Endothelial cell of umbilical vein (primary cell): ENCODE data around the gene PALD1.

Experiments used
- CTCF ChIP-seq, 2 donors: IDR thresholded peaks; 1 replicate in 1 of 2; 2 replicates in 1 of 2; pipeline ENCODE4 v1.5.1; 2011; ENCODE audit warnings: low read length in 2 of 2, mild to moderate bottlenecking in 2 of 2, moderate library complexity in 2 of 2, control low read depth in 1 of 2, inconsistent platforms in 1 of 2, low read depth in 1 of 2; ENCODE audit not compliant: insufficient read depth in 1 of 2; ENCODE audit errors: extremely low read depth in 1 of 2
- POLR2A ChIP-seq: IDR thresholded peaks from 2 replicates; pipeline ENCODE4 v1.6.1; 2012; ENCODE audit warnings: low read depth, mild to moderate bottlenecking, control low read depth, low read length

- TF ChIP-seq POLR2A, result no peak
- peak; percentile 87 for TF ChIP-seq CTCF (IDR thresholded peaks at IDR 0.05; ENCODE audit: extremely low read depth in 1 of 2, insufficient read depth in 1 of 2, low read depth in 1 of 2, low read length in 2 of 2)
These were observed 16.9 kb upstream of the PALD1 start for GRCh38 chr10:70461397-70462348.
